Fibroblast of pulmonary artery (primary cell): ENCODE measurements around the gene NFE2L1.

ENCODE experiments used
- DNase-seq: peaks from one replicate; pipeline ENCODE4 v3.0.0-alpha.2; 2010; ENCODE audit warnings: low read depth
- H3K4me3 ChIP-seq: replicated peaks from 2 replicates; pipeline ENCODE4 v1.5.1; 2011; ENCODE audit warnings: low read depth, mild to moderate bottlenecking, control low read depth, low read length, moderate library complexity
- TF ChIP-seq, protein P1 (sequence below): IDR thresholded peaks from 2 replicates; pipeline ENCODE4 v1.5.1; 2011; ENCODE audit warnings: mild to moderate bottlenecking, control low read depth, low read length, inconsistent platforms; ENCODE audit errors: missing control alignments

Gene NFE2L1

DNA sequence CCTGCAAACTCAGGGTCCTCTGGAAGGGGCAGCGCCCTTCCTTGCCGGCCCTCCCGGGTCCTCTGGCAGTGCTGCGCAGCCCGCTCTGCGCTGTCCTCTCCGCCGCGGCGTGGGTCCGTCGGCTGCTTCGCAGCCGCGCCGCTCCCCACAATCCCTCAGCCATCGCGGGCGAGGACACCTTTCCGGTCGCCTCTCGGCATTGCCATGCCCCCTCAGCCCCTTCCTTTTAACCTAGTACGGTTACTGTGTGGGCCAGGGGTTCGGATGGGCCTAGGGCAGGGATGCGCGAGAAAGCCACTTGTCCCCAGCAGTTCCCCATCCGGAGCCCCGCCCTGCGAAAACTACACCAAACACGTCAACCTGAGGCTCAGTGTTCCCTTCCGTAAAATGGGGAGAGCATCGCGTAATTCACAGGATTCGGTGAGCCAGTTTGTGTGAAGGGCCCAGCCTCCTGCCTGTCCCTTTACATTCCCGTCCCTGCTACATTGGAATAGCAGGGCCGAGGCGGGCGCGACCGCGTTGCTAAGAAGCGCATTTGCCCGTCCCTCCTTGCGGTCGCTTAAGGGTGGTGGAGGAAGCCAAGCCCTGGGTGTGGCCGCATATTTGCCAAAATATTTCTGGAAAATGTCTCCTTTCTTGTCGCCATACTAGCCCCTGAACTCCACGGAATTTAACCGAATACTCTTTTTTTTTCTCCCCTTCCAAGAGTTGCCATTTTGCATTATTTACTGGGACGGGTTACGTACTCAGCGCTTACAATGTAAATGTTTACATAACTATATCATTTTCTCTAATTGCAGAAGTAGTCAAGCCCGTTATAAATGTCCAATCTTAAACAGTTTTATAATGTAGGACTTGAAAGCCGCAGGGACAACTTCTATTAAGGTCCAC is 23.8 kb upstream of the NFE2L1 start:
- no peak for DNase-seq
- peak overlapping the region; percentile 55 for H3K4me3 ChIP-seq
- TF ChIP-seq, protein P1, sequence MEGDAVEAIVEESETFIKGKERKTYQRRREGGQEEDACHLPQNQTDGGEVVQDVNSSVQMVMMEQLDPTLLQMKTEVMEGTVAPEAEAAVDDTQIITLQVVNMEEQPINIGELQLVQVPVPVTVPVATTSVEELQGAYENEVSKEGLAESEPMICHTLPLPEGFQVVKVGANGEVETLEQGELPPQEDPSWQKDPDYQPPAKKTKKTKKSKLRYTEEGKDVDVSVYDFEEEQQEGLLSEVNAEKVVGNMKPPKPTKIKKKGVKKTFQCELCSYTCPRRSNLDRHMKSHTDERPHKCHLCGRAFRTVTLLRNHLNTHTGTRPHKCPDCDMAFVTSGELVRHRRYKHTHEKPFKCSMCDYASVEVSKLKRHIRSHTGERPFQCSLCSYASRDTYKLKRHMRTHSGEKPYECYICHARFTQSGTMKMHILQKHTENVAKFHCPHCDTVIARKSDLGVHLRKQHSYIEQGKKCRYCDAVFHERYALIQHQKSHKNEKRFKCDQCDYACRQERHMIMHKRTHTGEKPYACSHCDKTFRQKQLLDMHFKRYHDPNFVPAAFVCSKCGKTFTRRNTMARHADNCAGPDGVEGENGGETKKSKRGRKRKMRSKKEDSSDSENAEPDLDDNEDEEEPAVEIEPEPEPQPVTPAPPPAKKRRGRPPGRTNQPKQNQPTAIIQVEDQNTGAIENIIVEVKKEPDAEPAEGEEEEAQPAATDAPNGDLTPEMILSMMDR = no peak

DNA sequence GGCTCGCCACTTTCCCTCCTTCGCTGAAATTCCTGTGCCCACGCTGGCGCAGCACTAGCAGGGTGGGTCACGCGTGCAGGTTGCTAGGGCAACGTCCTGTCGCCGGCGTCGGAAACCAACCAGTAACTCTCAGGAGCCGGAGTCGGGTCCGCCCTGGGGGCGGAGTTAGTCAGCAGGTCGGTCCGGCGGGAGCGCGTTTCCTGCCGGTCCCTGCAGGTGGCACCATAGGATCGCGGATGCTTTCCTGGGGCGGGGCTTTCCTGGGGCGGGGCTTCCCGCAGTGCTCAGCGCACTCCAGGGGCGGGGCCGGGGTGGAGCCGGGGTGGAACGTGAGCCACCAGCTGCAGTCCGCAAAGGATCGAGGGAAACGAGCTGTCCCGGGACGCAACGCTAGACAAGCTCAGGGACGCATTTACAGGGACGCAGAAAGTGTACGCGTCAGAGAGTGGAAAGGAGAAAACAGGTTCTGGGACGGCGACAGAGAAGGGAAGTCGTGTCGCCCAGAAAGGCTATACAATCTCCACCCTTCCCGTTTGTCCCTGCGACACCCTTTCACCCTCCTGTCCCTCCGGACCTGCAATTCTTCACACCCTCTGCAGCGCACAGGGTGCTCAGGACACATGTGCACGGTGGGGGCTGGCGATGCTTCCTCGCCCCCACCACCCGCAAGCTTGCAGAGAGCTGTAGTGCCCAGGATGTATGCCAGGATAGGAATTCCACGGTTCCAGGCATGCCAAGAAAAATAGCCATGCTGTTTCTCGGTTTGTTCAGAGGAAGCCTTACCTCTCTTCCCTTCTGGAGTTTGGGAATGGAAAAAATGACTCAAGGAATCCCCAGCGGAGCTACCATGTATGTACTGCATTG is 22.9 kb upstream of the NFE2L1 start:
- peak overlapping the region; percentile 55 for H3K4me3 ChIP-seq
- TF ChIP-seq, protein P1 = peak; percentile 62
- DNase-seq = peak; percentile 97

DNA sequence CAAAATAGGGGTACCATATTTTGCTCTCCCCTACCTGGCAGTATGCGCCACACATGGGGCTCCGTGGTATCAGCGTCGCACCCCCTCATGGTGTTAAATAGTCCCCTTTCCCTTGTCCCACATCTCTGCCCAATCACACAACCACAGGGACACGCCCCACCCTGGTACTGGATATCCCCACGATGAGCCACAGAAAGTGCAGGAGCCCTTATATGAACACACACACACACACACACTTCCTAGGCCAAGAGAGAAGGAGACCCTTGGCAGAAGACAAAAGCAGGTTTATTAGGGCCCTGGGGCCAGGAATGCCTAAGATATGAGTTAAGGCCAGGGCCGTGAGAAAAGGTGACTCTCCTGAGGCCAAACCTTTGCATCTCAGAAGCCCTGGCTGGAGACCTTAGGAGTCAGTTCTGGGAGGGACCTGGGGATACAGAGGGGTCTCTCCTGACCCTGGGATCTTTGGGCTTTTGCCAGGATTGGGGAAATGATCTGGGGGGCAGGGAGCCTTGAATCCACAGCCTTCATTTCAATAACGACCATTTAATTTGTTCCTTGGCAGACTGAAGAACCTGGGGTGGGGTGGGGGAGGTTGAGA is 22.2 kb upstream of the NFE2L1 start:
- TF ChIP-seq, protein P1 = no peak
- DNase-seq = no peak
- H3K4me3 ChIP-seq = peak overlapping the region; percentile 55

DNA sequence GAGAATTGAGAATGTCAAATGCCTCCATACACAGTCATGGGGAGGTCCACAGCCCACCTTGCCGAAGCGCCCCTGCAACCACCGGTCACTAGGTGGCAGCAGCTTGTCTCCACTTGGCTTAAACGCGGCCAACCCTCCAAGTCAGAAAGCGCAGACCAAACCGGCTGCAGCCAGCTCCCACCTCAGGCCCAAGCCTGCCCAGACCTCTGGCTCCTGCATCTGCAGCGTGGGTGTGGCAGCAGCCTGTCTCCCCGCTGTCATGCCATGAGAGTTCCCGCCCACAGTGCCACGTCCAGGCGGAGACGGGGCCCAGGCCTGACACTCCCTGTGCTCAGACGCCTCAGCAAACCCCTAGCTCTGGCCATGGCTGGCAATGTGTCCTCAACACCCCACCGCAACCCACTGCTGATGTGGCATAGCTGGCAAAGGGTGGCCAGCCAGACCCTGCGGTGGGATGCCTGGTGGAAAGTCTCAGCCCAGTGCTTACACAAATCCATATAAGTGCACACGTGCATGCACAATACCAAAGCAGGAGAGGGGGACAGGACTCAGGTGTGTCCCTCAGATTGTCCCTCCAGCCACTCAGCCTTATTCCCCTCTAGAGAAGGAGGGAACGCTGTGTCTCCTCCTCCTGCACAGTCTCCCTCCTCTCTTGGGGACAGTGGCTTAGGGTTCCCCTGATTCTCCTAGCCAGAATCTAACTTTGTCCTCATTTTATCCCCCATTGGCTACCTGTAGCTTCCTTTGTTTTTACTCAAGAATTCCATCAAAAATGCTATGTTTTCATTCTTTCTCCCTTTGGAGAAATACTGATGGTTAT is 21.4 kb upstream of the NFE2L1 start:
- TF ChIP-seq, protein P1 = peak; percentile 89
- peak; percentile 92 for DNase-seq
- no peak overlapping the region for H3K4me3 ChIP-seq

DNA sequence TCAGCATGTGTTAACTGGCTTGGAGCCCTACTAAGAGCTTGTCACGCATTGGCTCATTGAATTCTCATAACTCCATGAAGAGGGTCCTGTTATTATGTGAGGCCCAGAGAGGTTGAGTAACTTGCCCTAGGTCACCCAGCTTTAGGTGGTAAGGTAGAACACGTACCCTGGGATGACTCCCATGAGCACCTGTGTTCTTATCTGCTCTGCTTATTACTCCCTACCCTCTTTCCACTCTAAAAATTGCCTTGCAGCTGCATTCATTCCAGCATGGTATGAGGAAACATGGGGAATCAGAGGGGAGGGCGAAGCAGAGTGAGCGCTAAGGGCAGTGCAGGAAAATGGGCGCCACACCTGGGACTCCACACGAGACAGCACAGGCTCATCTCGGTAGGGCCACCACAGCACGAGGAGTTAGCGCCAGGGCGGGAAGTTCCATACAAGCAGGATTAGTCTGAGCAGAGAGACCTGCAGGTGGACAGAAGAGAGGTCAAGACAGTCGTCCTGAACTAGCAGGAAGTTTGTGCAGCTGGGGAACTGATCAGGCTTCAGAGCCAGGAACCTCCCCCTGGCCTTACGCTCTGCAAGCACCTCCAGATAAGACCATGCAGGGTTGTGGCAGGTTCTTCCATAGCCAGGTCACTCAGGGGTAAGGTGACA is 20.7 kb upstream of the NFE2L1 start:
- no peak overlapping the region for H3K4me3 ChIP-seq
- DNase-seq = no peak
- TF ChIP-seq, protein P1 = no peak

DNA sequence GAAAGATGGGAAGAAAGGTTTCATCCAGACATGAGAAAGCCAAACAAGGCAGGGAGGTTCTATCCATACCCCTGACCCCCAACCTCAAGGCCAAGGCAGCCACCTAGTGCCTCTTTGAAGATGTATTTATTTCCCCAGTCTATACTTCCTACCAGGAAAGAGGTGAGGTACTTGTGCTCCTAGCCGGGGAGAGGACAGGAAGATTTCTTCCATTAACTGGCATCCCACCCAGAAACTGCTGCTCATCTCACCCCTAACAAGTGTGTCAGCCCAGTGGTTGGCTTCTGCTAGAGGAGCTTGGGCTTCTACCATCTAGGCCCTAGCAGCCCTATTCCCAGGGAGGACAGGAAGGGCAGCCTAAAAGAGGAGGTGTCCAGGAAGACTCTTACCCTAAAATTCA is 19.4 kb upstream of the NFE2L1 start:
- H3K4me3 ChIP-seq = no peak overlapping the region
- no peak for DNase-seq
- TF ChIP-seq, protein P1 = no peak
